Thyroid gland (tissue), 4 donors: ENCODE data around the gene CCDC90B.

Experiments
- POLR2A ChIP-seq, 2 donors: fragments of 450-650 bp; IDR thresholded peaks; one replicate each; pipeline ENCODE4 v1.6.1; 2017; ENCODE audit warnings: antibody characterized with exemption in 2 of 2, mild to moderate bottlenecking in 2 of 2, moderate library complexity in 1 of 2
- TF ChIP-seq, protein P1 (sequence below), 6 experiments: fragments of 200-600 bp in 3 of 6; fragments of 450-650 bp in 3 of 6; sonication (generic) in 3 of 6; IDR thresholded peaks; one replicate each; pipeline ENCODE4 v1.5.1; 2016 to 2019; ENCODE audit warnings: antibody characterized with exemption in 6 of 6, mild to moderate bottlenecking in 2 of 6, inconsistent platforms in 1 of 6, moderate library complexity in 1 of 6

DNA sequence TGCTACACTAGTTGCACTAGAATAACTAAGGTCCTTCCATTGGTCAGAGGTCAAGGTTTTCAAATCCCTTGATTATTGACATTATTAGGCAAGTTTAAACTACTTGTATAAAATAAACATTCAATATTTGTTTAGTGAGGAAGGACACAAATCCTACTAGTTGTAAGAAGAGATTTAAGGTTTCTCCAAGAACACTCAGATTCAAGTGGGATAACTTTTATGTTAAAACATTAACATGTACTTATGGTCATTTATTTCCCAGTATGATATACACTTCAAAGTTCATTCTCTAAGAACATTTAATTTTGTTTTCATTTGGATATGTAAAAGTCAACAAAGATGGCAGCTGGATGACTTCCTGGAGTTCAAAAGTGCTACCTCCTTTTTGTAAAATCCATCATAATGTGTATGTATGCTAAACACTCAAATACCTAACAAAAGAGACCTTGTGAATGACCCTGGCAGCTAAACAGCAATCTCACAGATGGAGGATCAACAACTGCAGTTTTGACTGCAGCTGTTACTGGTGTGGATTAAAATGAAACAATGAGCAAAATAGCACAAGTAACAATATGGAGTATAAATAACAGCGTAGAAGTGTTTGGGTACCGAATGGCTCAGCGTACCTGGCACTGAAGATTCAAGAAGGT is 1.5 kb downstream of the CCDC90B start:
- TF ChIP-seq, protein P1, sequence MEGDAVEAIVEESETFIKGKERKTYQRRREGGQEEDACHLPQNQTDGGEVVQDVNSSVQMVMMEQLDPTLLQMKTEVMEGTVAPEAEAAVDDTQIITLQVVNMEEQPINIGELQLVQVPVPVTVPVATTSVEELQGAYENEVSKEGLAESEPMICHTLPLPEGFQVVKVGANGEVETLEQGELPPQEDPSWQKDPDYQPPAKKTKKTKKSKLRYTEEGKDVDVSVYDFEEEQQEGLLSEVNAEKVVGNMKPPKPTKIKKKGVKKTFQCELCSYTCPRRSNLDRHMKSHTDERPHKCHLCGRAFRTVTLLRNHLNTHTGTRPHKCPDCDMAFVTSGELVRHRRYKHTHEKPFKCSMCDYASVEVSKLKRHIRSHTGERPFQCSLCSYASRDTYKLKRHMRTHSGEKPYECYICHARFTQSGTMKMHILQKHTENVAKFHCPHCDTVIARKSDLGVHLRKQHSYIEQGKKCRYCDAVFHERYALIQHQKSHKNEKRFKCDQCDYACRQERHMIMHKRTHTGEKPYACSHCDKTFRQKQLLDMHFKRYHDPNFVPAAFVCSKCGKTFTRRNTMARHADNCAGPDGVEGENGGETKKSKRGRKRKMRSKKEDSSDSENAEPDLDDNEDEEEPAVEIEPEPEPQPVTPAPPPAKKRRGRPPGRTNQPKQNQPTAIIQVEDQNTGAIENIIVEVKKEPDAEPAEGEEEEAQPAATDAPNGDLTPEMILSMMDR (IDR thresholded peaks at IDR 0.05), result no peak
- no peak for TF ChIP-seq POLR2A (IDR thresholded peaks at IDR 0.05)
